ENCODE results near the gene DHX35.

The DHX35 gene, protein sequence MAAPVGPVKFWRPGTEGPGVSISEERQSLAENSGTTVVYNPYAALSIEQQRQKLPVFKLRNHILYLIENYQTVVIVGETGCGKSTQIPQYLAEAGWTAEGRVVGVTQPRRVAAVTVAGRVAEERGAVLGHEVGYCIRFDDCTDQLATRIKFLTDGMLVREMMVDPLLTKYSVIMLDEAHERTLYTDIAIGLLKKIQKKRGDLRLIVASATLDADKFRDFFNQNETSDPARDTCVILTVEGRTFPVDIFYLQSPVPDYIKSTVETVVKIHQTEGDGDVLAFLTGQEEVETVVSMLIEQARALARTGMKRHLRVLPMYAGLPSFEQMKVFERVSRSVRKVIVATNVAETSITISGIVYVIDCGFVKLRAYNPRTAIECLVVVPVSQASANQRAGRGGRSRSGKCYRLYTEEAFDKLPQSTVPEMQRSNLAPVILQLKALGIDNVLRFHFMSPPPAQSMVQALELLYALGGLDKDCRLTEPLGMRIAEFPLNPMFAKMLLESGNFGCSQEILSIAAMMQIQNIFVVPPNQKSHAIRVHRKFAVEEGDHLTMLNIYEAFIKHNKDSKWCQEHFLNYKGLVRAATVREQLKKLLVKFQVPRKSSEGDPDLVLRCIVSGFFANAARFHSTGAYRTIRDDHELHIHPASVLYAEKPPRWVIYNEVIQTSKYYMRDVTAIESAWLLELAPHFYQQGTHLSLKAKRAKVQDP

DNA sequence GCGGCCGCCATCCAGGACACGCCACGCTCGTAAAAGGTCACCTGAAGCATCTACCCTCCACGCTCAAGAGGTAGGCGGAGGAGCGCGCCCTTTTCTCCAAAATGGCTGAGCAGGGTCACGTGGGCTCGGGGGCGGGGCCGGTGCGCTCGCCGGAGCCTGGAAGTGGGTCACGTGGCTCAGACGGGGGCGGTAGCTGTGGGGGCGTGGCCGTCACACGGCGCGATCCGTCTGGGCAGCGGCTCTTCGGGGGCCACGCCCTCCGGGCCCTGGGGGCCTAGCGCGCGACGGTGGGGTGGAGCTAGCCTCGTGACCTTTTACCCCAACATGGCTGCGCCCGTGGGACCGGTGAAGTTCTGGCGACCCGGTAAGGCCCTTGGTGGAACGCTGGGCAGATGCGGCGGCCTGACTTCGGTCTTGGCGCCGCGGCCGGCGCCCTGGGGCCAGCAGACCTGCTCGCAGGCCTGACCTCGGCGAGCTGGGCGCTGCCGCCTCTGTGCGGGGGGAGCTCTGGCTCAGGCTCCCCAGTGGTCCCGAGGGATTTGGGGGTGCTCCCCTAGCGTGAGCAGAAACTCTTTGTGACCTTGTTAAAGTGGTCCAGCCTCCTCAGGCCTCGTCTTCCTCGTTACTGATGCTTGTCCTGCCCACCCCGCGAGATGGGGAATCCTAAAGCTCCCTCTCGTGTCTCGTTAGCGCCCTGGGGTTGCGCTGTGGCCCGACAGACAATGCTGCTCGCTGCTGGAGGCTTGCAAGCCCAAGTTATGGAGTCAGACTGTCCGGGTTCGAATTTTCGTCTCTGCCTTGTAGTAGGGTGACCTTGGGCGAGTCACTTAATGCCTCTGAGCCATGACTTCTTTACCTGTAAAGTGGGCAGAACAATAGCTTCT is at the start of gene DHX35:
TSS of gene DHX35 (plus strand) at position 301 of the 884 bp plus-strand sequence. CDS start at position 325, 24 bp downstream.
- DNase-seq (ENCODE audit: extremely low spot score, insufficient read length, low read depth) (peak; percentile 97), FAIRE-seq (peak; percentile 95)

DNA sequence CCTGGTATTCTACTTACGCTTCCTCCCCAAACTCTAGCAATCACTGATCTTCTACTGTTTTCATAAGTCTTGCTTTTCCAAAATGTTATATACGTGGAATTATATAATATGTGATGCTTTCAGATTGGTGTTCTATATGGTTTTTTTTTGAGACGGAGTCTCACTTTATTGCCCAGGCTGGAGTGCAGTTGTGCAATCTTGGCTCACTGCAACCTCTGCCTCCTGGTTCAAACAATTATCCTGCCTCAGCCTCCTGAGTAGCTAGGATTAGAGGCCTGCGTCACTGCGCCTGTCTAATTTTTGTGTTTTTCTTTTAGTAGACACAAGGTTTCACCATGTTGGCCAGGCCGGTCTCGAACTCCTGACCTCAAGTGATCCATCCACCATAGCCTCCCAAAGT is 46.8 kb upstream of the DHX35 start:
- FAIRE-seq (no peak), DNase-seq (ENCODE audit: extremely low spot score, insufficient read length, low read depth) (no peak)

DNA sequence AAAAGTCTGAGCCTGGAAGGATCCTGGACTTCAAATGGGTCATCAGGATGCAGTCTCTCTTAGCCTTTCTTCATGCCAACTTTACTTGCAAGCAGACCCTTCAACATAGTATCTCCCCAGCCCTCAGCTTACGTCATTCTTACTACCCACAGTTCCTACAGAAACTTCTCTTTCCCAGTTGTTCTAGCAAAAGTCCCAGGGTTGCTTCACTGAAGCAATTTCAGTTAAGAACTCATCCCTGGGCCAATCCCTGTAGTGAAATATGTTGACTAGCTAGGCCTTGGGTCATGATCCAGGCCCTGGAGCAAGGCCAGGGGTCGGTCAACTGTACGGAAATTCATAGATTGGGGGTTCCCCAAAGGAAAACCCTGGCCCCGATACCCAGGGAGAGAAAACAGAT is 44.5 kb upstream of the DHX35 start:
- FAIRE-seq, result no peak
- no peak for DNase-seq (ENCODE audit: extremely low spot score, insufficient read length, low read depth)

DNA sequence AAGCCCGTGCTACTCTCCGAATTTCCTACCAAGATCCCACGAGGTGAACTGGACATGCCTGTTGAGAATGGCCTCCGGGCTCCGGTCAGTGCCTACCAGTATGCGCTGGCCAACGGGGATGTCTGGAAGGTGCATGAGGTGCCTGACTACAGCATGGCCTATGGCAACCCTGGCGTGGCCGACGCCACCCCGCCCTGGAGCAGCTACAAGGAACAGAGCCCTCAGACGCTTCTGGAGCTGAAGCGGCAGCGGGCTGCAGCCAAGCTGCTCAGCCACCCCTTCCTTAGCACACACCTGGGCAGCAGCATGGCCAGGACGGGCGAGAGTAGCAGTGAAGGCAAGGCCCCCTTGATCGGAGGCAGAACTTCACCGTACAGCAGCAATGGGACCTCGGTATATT is 44.0 kb upstream of the DHX35 start:
- no peak for DNase-seq (ENCODE audit: extremely low spot score, insufficient read length, low read depth)
- FAIRE-seq, result no peak

DNA sequence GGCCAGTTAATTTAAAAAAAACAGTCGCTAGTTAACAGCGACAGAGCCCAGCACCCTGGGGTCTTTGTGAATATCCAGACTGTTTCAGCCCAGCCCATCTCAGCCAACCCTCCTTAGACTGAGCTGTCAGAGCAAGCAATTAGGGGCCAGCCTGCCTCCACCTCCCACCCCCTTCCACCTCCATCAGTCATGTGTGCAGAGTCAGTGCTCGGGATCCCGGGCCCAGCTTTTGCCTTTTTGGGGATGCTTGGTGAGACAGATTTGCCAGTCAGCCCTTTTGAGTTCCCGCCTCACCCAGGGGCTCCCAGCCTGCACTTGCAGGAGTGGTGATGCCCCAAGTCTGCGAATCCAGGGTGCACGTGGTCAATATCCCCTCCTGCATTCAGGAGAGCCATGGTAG is 42.5 kb upstream of the DHX35 start:
- DNase-seq (ENCODE audit: extremely low spot score, insufficient read length, low read depth) (no peak), FAIRE-seq (no peak)

DNA sequence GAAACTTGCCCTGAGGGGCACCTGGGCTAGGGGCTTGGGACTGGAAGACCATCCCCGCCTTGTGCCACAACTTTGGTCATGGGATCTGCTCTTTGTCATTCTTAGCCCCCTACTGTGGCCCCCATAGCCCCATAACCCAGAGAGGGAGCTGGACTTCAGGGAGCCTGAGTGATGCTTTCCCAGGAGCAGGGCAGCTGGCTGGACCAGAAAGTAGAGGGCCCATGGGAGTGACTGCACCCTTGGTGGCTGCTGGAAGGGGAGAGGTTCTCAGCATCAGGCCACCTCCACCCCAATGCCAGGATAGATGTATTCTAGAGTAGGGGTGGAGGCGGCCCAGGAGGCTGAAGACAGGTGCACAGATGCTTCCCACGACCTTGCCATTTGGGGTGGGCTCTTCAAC is 41.7 kb upstream of the DHX35 start:
- DNase-seq (ENCODE audit: extremely low spot score, insufficient read length, low read depth) (no peak), FAIRE-seq (no peak)

DNA sequence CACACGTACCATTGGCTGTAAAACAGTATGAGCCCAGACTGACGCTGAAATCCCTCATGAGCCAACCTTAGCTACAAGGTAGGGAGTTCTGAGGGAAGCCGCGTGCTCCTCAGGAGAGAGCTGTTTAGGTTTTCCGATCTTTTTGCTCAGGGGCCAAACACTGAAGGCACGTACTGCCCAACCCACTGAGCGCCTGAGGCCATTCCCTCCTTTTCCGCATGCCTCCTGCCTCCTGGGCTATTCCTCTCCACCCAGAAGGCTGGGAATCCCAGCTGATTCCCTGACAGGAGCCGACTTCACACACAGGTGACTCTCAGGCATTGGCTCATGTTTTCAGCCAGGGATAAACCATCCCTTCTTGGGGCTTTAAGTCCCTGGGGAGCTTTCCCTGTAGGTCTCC is 41.3 kb upstream of the DHX35 start:
- DNase-seq (ENCODE audit: extremely low spot score, insufficient read length, low read depth) (no peak), FAIRE-seq (no peak)

DNA sequence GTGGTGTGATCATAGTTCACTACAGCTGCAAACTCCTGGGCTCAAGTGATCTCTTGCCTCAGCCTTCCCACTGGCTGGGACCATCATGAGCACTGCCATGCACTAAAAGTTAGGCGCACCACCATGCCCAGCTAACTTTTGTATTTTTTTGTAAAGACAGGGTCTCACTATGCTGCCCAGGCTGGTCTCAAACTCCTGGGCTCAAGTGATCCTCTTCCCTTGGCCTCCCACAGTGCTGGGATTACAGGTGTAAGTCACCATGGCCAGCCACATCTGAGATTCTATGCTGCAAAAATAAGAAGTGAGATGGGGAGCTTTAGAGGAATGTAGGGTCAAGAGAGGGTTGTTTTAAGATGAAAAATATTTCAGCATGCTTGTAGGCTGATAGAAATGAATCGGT is 37.4 kb upstream of the DHX35 start:
- no peak for FAIRE-seq
- no peak for DNase-seq (ENCODE audit: extremely low spot score, insufficient read length, low read depth)

DNA sequence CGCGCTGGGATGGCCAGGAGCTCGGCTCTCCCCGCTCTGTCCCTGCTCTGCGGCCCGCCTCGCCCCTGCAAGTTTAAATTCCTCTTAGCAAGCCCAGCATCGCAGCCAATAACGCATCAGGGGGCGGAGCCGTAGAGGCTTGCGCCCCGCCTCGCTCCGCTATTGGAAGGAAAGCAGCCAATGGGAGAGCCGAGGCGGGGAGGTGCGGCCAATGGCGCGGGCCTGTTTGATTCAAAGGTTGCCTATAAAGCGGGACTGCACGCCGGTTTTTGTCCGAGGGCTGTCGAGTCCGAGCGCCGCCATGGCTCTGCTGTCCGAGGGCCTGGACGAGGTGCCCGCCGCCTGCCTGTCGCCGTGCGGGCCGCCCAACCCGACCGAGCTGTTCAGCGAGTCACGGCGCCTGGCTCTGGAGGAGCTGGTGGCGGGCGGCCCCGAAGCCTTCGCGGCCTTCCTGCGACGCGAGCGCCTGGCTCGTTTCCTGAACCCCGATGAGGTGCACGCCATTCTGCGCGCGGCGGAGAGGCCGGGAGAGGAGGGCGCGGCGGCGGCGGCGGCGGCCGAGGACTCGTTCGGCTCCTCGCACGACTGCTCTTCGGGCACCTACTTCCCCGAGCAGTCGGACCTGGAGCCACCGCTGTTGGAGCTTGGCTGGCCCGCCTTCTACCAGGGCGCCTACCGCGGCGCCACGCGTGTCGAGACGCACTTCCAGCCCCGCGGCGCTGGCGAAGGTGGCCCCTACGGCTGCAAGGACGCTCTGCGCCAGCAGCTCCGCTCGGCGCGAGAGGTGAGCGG is 35.8 kb upstream of the DHX35 start, which contains the start of gene FAM83D:
TSS of gene FAM83D (plus strand) at position 276 of the 792 bp plus-strand sequence. CDS start at position 302, 26 bp downstream.
- FAIRE-seq, result peak; percentile 96
- DNase-seq (ENCODE audit: extremely low spot score, insufficient read length, low read depth), result peak; percentile 99

DNA sequence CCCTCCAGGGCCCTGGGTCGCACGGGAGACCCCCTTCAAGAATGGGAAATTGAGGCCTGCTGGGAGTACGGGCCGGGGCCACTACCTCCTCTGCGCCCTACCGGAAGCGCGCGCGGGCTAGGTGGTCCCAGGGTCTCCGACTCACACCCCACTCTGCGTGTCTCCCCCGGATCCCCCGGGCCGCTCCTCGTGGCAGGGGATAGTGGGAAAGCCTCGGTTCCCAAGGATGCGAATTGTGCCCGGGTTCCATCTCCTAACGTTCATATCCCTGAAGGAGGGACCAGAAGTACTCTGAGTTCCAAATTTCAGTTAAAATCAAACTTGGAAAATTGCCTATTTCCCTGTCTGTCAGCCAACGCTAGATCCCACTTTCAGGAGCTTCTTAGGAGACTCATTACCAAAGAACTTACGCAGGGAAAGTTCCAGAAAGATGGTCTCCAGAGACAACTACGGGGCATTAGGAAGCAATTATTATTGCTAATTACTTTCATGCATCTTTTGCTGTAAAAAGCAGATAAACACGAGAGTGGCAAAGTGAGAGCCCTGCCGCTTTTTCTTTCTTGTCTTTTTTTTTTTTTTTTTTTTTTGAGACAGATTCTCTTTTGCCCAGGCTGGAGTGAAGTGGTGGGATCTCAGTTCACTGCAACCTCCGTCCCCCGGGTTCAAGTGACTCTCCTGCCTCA is 35.1 kb upstream of the DHX35 start:
- FAIRE-seq (no peak), DNase-seq (ENCODE audit: extremely low spot score, insufficient read length, low read depth) (no peak)

DNA sequence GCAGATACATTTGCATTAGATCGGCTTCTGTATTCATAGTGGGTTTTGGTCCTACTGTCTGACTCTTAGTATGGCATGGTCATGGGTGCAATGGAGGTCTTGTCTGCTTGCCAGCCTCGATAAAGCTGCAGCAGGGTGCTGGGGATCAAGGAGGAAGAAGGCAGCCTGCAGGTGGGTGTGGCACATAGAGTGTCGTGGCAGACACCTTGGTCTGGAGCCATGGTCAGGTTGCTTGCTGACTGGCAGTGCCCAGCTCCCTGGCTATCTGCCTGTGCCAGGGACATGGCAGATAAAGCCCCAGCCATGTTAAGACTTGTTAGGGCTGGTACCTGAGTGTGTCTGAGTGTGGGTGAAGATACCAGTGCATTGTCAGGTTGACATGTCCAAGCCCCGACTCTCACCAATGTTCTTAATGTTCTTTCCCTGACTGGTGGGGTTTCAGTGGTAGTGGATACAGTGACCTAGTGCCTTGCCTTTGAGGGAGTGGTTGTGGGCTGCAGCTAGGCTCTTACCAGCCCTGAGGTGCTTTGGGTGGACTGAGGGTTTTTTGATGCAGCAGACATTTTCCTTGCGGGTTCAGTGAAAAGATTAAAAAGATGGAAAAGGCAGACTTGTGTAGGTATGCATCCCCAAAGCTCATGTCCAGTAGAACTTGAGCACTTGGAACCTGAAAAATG is 34.1 kb upstream of the DHX35 start:
- FAIRE-seq (no peak), DNase-seq (ENCODE audit: extremely low spot score, insufficient read length, low read depth) (no peak)

DNA sequence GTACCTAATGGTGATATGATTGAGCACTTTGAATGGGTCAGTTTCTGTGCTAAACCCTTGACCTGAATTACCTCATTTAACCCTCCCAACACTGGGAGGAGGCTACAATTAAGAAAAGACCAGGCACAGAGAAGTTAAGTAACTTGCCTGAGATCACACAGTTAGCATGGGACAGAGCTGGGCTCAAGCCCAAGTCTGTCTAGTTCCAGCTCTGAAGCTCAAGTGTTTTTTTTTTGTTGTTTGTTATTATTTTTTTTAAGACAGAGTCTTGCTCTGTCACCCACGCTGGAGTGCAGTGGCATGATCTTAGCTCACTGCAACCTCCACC is 31.9 kb upstream of the DHX35 start:
- no peak for FAIRE-seq
- no peak for DNase-seq (ENCODE audit: extremely low spot score, insufficient read length, low read depth)

DNA sequence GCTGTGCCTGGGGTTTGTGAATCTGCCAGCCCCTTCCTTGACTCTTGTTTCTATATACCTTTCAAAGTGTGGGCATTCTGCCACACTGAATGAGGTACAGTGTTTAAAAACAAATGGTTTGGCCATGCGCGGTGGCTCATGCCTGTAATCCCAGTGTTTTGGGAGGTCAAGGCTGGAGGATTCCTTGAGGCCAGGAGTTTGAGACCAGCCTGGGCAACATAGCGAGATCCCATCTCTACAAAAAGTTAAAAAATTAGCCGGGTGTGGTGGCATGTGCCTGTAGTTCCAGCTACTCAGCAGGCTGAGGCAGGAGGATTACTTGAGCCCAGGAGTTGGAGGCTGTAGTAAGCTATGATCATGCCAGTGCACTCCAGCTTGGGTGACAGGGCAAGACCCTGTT is 30.2 kb upstream of the DHX35 start:
- DNase-seq (ENCODE audit: extremely low spot score, insufficient read length, low read depth) (no peak), FAIRE-seq (no peak)

DNA sequence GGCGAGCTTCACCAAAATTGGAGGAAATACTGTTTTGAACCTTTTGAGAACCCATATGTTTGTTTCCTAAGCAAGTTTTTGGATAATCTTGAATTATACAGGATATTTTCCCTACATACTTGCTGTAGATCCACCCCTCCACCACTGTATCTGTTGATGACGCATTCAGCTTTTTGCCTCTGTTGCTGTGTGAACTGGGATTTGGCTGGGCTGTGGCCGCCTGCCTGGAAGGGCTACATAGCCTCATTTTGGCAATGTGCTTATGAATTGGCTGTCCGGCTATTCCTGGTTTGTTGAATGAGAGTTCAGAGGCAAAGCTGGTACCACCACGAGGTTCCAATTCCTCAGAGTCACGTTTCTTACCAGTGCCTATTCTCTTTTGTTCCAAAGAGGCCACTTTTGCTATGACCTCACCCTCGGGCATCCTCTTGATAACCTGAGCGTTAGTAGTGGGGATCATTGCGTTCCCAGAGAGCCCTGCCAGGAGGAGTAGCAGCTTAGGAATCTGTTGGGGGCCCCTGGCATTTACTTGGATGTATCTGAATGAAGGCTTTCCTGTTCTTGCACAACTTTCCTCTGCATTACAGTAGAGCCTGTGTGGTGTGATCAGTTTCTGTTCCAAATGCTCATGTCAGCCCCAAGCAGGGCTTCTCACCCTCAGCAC is 29.6 kb upstream of the DHX35 start:
- no peak for DNase-seq (ENCODE audit: extremely low spot score, insufficient read length, low read depth)
- no peak for FAIRE-seq

DNA sequence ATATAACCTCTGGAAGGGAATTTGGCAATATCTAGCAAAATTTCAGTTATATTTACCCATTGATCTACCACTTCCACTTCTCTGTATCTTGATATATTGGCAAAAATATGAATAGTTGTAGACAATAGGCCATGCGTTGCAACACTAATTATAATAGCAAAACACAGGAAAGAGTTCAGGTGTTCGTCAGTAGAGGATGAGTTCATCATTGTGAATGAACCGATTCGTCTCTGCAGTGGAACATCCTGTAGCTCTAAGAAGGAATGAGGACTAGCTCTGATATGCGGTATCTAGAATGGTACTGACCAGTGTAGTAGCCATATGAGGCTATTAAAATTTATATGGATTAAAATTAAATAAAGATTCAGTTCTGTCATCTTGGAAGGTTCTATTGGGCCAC is 27.6 kb upstream of the DHX35 start:
- DNase-seq (ENCODE audit: extremely low spot score, insufficient read length, low read depth) (no peak), FAIRE-seq (no peak)

DNA sequence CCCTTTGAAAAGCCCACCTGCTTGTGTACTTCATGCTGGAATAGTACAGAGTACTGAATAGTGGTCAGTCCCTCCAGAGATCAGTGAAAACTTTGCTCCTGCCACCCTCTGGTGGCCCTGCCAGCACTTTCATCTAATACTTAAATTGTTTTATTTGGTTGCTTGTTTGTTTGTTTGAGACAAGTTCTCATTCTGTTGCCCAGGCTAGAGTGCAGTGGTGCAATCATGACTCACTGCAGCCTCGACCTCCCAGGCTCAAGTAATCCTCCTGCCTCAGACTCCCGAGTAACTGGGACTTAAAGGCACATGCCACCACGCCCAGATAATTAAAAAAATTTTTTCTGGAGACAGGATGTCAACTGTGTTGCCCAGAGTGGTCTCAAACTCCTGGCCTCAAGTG is 26.9 kb upstream of the DHX35 start:
- no peak for FAIRE-seq
- DNase-seq (ENCODE audit: extremely low spot score, insufficient read length, low read depth), result no peak

DNA sequence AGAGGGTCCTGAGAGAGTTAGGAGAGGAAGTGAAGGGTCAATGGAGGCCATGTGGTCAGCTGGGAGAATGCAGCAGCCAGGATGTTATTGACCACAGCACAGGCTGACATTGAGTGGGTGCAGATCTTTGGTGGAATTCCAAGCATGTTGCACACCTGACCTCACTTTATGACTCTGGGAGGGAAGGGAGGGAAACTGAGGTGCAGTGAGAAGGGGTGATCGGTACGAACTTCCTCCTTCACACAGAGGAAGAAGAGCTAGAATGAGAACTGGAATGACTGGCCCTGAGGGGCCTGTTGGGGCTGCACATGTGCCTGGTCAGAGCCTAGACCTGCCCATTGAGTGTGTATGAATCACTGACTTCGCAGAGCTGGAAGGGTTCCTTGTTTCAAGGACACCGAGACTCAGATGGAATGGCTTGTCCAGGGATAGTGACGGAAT is 26.2 kb upstream of the DHX35 start:
- no peak for DNase-seq (ENCODE audit: extremely low spot score, insufficient read length, low read depth)
- FAIRE-seq, result no peak

DNA sequence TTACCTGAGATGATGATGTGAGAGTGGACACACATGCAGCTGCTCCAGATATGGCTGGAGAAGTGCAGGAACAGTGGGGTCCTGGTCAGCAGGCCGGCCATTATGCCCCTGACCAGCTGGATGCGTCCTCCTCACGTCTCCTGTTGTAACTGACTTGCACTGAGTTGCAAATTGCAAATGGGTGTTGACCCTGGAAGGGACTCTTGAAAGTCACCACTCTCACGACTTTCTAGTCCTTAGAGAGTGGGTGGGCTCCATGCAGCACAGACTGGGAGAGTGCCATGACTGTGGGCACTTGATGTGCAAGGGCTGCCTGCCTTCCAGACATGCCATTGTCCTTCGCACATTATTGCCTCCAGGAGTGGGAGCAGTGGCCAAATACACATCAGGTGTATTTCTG is 25.1 kb upstream of the DHX35 start:
- no peak for FAIRE-seq
- no peak for DNase-seq (ENCODE audit: extremely low spot score, insufficient read length, low read depth)

Measured in GM18507 (cell line).